SK-N-SH (cell line): Measurements from ENCODE around the gene CTSO. TPM values are rescaled to one million over a fixed set of nuclear protein-coding genes. Genes with fewer than 3 reads are reported as not detected.

Experiments used
- CTCF ChIA-PET: fragments of 300-600, 350-600 bp; formaldehyde crosslinking; extraction: SDS; loops from one replicate; lab custom pipeline; 2021; lab: Yijun Ruan, JAX
- POLR2A ChIA-PET: fragments of 350-600 bp; sonication (Branson Sonifier 250); formaldehyde crosslinking; extraction: SDS; loops from one replicate; lab custom pipeline; 2020; ENCODE audit warnings: antibody characterized with exemption, inconsistent platforms; lab: Yijun Ruan, JAX
- DNase-seq: peaks from one replicate; pipeline ENCODE4 v3.0.0; 2012
- H2AFZ ChIP-seq: fragments of 200-600 bp; sonication (generic); 2 replicates; pipeline ENCODE4 v1.8.1; 2016; ENCODE audit warnings: antibody characterized with exemption, mild to moderate bottlenecking, low read depth
- H3F3A ChIP-seq: fragments of 200-600 bp; sonication (generic); replicated peaks from 2 replicates; pipeline ENCODE3; 2016; ENCODE audit warnings: antibody characterized with exemption, mild to moderate bottlenecking; ENCODE audit not compliant: insufficient read depth
- H3K27ac ChIP-seq, 2 experiments: fragments of 200-500 bp in 1 of 2; fragments of 200-600 bp in 1 of 2; sonication (Bioruptor generic) in 1 of 2; sonication (generic), shearing (Covaris generic) in 1 of 2; 2 replicates each; pipeline versions ENCODE4 v1.5.1 to v1.6.1; 2014 to 2016; ENCODE audit warnings: low read depth in 2 of 2, inconsistent platforms in 1 of 2, low read length in 1 of 2, mild to moderate bottlenecking in 1 of 2, mixed read lengths in 1 of 2
- H3K27me3 ChIP-seq: fragments of 200-600 bp; sonication (generic), shearing (Covaris generic); 2 replicates; pipeline ENCODE4 v1.6.1; 2016; ENCODE audit warnings: mixed run types; ENCODE audit not compliant: insufficient read depth
- H3K36me3 ChIP-seq, 2 experiments: fragments of 200-500 bp in 1 of 2; fragments of 200-600 bp in 1 of 2; sonication (Bioruptor generic) in 1 of 2; sonication (generic) in 1 of 2; replicated peaks in 1 of 2; 2 replicates each; pipeline versions ENCODE3 to v1.5.1; 2014 to 2016; ENCODE audit warnings: low read length in 1 of 2, mild to moderate bottlenecking in 1 of 2; ENCODE audit not compliant: insufficient read depth in 2 of 2, control insufficient read depth in 1 of 2
- H3K4me1 ChIP-seq, 2 experiments: fragments of 200-500 bp in 1 of 2; fragments of 200-600 bp in 1 of 2; sonication (Bioruptor generic) in 1 of 2; sonication (generic), shearing (Covaris generic) in 1 of 2; 2 replicates each; pipeline versions ENCODE4 v1.5.1 to v1.6.1; 2014 to 2016; ENCODE audit warnings: low read depth in 1 of 2, low read length in 1 of 2, mixed run types in 1 of 2; ENCODE audit not compliant: insufficient read depth in 2 of 2, control insufficient read depth in 1 of 2
- H3K4me2 ChIP-seq: fragments of 200-600 bp; sonication (generic), shearing (Covaris generic); 2 replicates; pipeline ENCODE4 v1.6.1; 2017; ENCODE audit warnings: mixed run types
- H3K4me3 ChIP-seq, 2 experiments: fragments of 200-500 bp in 1 of 2; fragments of 200-600 bp in 1 of 2; sonication (Bioruptor generic) in 1 of 2; sonication (generic), shearing (Covaris generic) in 1 of 2; 2 replicates each; pipeline versions ENCODE4 v1.5.1 to v1.8.1; 2014 to 2016; ENCODE audit warnings: low read depth in 2 of 2, inconsistent platforms in 1 of 2, low read length in 1 of 2, mild to moderate bottlenecking in 1 of 2, mixed read lengths in 1 of 2, moderate library complexity in 1 of 2
- H3K79me2 ChIP-seq: fragments of 200-600 bp; sonication (generic); 2 replicates; pipeline ENCODE4 v1.8.1; 2017; ENCODE audit warnings: mild to moderate bottlenecking; ENCODE audit not compliant: insufficient read depth
- H3K9ac ChIP-seq: fragments of 200-600 bp; sonication (generic); 2 replicates; pipeline ENCODE4 v1.6.1; 2017; ENCODE audit warnings: mixed run types
- H3K9me2 ChIP-seq: fragments of 200-600 bp; sonication (generic); 2 replicates; pipeline ENCODE4 v1.6.1; 2017; ENCODE audit warnings: mixed run types
- H3K9me3 ChIP-seq: fragments of 200-600 bp; sonication (generic); 2 replicates; pipeline ENCODE4 v1.6.1; 2017; ENCODE audit warnings: mixed run types, mild to moderate bottlenecking, moderate library complexity
- H4K20me1 ChIP-seq: fragments of 200-600 bp; sonication (generic); 2 replicates; pipeline ENCODE4 v1.6.1; 2017; ENCODE audit warnings: mild to moderate bottlenecking, mixed run types; ENCODE audit not compliant: insufficient read depth
- EZH2phosphoT487 ChIP-seq: fragments of 200-600 bp; sonication (generic); IDR thresholded peaks from 2 replicates; pipeline ENCODE4 v1.6.1; 2017; ENCODE audit warnings: low read depth, mixed run types, mild to moderate bottlenecking, antibody characterized with exemption, moderate library complexity, borderline replicate concordance
- FOSL2 ChIP-seq: IDR thresholded peaks from 2 replicates; pipeline ENCODE4 v1.4.0; 2012; ENCODE audit warnings: low read depth, mild to moderate bottlenecking, moderate library complexity, borderline replicate concordance
- FOXM1 ChIP-seq: IDR thresholded peaks from 2 replicates; pipeline ENCODE4 v1.4.0; 2012; ENCODE audit warnings: low read depth, mild to moderate bottlenecking
- GABPA ChIP-seq: IDR thresholded peaks from 2 replicates; pipeline ENCODE4 v1.4.0; 2012; ENCODE audit warnings: low read depth, mild to moderate bottlenecking
- GATA2 ChIP-seq: sonication (generic); formaldehyde crosslinking; IDR thresholded peaks from 2 replicates; pipeline ENCODE4 v1.5.0; 2020; ENCODE audit warnings: mild to moderate bottlenecking, missing genetic modification reagents
- JUND ChIP-seq: IDR thresholded peaks from 2 replicates; pipeline ENCODE4 v1.4.0; 2012
- MAX ChIP-seq: IDR thresholded peaks from 2 replicates; pipeline ENCODE4 v1.4.0; 2012; ENCODE audit warnings: low read depth
- MEF2A ChIP-seq: IDR thresholded peaks from 2 replicates; pipeline ENCODE4 v1.4.0; 2012; ENCODE audit warnings: low read depth, borderline replicate concordance
- NRF1 ChIP-seq: IDR thresholded peaks from 2 replicates; pipeline ENCODE4 v1.6.1; 2012; ENCODE audit warnings: low read depth, mild to moderate bottlenecking, low read length
- POLR2AphosphoS5 ChIP-seq: IDR thresholded peaks from 2 replicates; pipeline ENCODE4 v1.6.1; 2012; ENCODE audit warnings: low read depth, low read length
- RCOR1 ChIP-seq: fragments of 150-350 bp; IDR thresholded peaks from 2 replicates; pipeline ENCODE4 v1.6.1; 2017; ENCODE audit warnings: antibody characterized with exemption, low read length
- RFX5 ChIP-seq: IDR thresholded peaks from 2 replicates; pipeline ENCODE4 v1.6.1; 2012; ENCODE audit warnings: mild to moderate bottlenecking, improper control_type of control experiment, low read length
- SIN3A ChIP-seq: IDR thresholded peaks from 2 replicates; pipeline ENCODE4 v1.6.1; 2012; ENCODE audit warnings: low read depth, mild to moderate bottlenecking, low read length, moderate library complexity, borderline replicate concordance
- YY1 ChIP-seq: IDR thresholded peaks from 2 replicates; pipeline ENCODE4 v1.4.0; 2012; ENCODE audit warnings: low read depth, mild to moderate bottlenecking
- WGBS: methylation state at CpG from one replicate; pipeline ENCODE4 v1.1.6; 2017; ENCODE audit warnings: low lambda C conversion rate; 5-methylcytosine and 5-hydroxymethylcytosine counted together
- polyA plus RNA-seq, 3 experiments: library from polyadenylated mRNA; depleted of rRNA; stranded (reverse); fragments of >200 nt; gene quantifications; 2 replicates each; pipeline ENCODE4 v1.2.3, GENCODE V29; 2012
- TF ChIP-seq, protein P1 (sequence below): IDR thresholded peaks from 2 replicates; pipeline ENCODE4; 2012
- TF ChIP-seq, protein P2 (sequence below): IDR thresholded peaks from 2 replicates; pipeline ENCODE4 v1.4.0; 2012; ENCODE audit warnings: low read depth, borderline replicate concordance

Gene CTSO
- polyA plus RNA-seq, 1 of the 3 experiments (the other 2 are of a cell fraction), result 3.3 TPM

GRCh38 chr4:155960522-155960921 lies 6.9 kb upstream of the CTSO start:
- ChIA-PET CTCF (no interaction called here), POLR2A (no interaction called here)
- Histone ChIP-seq H2AFZ (no peak overlapping the region), H3K4me2 (no peak overlapping the region), H3F3A (no peaks in the 10 kb centered on the region), H3K4me1 (no peaks in the 10 kb centered on the region), H4K20me1 (no peaks in the 10 kb centered on the region), H3K9me2 (no peaks in the 10 kb centered on the region), H3K9me3 (no peaks in the 10 kb centered on the region), H3K27me3 (no peaks in the 10 kb centered on the region), H3K27ac (no peak overlapping the region), H3K9ac (no peak overlapping the region), H3K36me3 (no peaks in the 10 kb centered on the region), H3K4me3 (no peak overlapping the region), H3K79me2 (no peaks in the 10 kb centered on the region)
- 26% methylated on average over 5 of the region's 5 CpGs for WGBS
- DNase-seq, result no peak
- no peak for TF ChIP-seq GATA2 (CRISPR knock-in tag)
- TF ChIP-seq, all 33 proteins: peak for 0

- Histone ChIP-seq H3K27ac (no peak overlapping the region), H3K36me3 (no peaks in the 10 kb centered on the region), H4K20me1 (no peaks in the 10 kb centered on the region), H3K9me3 (no peaks in the 10 kb centered on the region), H3K79me2 (no peaks in the 10 kb centered on the region), H3F3A (no peaks in the 10 kb centered on the region), H3K4me2 (no peak overlapping the region), H3K9me2 (no peaks in the 10 kb centered on the region), H2AFZ (no peak overlapping the region), H3K9ac (no peak overlapping the region), H3K4me3 (no peak overlapping the region), H3K4me1 (no peaks in the 10 kb centered on the region), H3K27me3 (no peaks in the 10 kb centered on the region)
- TF ChIP-seq JUND (no peak), FOSL2 (no peak), MEF2A (no peak), POLR2AphosphoS5 (no peak), SIN3A (no peak), RCOR1 (no peak), EZH2phosphoT487 (no peak), YY1 (no peak), MAX (no peak), GABPA (no peak), NRF1 (no peak), FOXM1 (no peak), RFX5 (no peak)
- TF ChIP-seq, protein P1, sequence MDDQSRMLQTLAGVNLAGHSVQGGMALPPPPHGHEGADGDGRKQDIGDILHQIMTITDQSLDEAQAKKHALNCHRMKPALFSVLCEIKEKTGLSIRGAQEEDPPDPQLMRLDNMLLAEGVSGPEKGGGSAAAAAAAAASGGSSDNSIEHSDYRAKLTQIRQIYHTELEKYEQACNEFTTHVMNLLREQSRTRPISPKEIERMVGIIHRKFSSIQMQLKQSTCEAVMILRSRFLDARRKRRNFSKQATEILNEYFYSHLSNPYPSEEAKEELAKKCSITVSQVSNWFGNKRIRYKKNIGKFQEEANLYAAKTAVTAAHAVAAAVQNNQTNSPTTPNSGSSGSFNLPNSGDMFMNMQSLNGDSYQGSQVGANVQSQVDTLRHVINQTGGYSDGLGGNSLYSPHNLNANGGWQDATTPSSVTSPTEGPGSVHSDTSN, result no peak
- TF ChIP-seq, protein P2, sequence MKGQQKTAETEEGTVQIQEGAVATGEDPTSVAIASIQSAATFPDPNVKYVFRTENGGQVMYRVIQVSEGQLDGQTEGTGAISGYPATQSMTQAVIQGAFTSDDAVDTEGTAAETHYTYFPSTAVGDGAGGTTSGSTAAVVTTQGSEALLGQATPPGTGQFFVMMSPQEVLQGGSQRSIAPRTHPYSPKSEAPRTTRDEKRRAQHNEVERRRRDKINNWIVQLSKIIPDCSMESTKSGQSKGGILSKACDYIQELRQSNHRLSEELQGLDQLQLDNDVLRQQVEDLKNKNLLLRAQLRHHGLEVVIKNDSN, result no peak
- WGBS, result 25% methylated on average over 2 of the region's 4 CpGs
- CTCF ChIA-PET, result interaction anchor here (1.1 kb wide), 1 partner anchor 149 kb away, joined by 3 read pairs; no protein-coding TSS in a partner anchor
- POLR2A ChIA-PET, result no interaction called here
- DNase-seq, result no peak
Measured at GRCh38 chr4:155959417-155959816, 5.8 kb upstream of the CTSO start.
